Measurements from ENCODE around the gene ARHGAP45. TPM values are rescaled to one million over a fixed set of nuclear protein-coding genes. Genes with fewer than 3 reads are reported as not detected.
A peak's percentile ranks its signal among the peaks of the same experiment; 100 is the strongest.

Gene ARHGAP45
- total RNA-seq, 1 experiment from 2014 or later: 3.3 TPM

GRCh38 chr19:1089891-1090290 is 22.9 kb downstream of the ARHGAP45 start:
- in situ Hi-C loops (cut with HindIII; ENCODE audit: low pct_unique_long_range_greater_than_20kb, low sequenced_read_pairs): no loop called here

GRCh38 chr19:1090731-1091543 is 24.0 kb downstream of the ARHGAP45 start:
- no peak for DNase-seq (ENCODE audit: low read depth, low spot score)
- in situ Hi-C loops (cut with HindIII; ENCODE audit: low pct_unique_long_range_greater_than_20kb, low sequenced_read_pairs): no loop called here

More at GRCh38 chr19:1089891-1090290, 22.9 kb downstream of the ARHGAP45 start:
- no peak for DNase-seq (ENCODE audit: low read depth, low spot score)

DNA sequence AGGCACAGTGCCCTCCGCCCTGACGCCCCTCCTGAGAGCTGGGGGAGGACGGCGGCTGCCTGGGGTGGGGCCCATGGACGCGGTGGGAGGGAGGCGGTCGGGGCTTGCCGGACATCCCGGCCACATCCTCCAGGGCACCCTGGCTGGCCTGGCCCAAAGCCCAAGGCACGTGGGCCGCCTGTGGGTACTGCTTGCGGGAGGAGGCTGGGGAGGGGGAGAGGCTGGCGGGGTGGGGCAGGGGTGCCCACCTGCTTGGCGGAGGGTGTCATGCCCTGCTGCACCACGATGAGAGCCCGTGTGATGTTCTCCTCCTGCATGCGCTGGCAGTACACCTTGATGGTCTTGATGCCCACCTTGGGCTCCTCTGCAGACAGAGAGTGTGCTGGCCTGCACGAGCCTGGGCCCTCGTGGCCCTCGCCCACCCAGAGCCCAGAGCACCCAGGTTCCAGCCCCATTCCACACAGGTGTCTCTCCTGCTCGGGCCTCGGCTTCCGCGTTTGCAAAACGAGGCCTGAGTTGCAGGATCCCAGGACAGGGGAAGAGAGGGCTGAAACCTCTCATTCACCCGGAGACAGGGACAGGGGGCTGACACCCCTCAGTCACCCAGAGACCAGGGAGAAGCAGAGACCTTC is 24.7 kb downstream of the ARHGAP45 start:
- in situ Hi-C loops (cut with HindIII; ENCODE audit: low pct_unique_long_range_greater_than_20kb, low sequenced_read_pairs): no loop called here
- no peak for DNase-seq (ENCODE audit: low read depth, low spot score)

DNA sequence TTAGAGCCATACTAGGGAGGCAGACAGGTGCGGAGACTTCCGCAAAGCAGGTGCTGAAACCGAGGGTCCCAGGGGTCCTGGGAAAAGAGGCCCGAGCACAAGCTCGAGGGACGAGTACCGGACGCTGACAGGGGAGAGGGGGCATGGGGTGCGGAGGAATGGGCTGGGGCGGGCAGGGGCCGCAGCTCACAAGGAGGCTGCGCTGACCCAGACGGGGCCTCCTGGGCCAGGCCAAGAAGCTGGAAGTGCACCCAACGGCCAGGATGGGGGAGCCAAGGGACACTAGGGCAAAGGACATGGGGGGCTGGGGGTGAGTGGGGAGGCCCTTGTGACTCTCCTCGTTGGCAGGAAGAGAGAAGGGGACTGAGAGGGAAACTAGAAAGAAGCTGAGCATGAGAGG is 26.4 kb downstream of the ARHGAP45 start:
- DNase-seq (ENCODE audit: low read depth, low spot score): no peak
- in situ Hi-C loops (cut with HindIII; ENCODE audit: low pct_unique_long_range_greater_than_20kb, low sequenced_read_pairs): no loop called here

DNA sequence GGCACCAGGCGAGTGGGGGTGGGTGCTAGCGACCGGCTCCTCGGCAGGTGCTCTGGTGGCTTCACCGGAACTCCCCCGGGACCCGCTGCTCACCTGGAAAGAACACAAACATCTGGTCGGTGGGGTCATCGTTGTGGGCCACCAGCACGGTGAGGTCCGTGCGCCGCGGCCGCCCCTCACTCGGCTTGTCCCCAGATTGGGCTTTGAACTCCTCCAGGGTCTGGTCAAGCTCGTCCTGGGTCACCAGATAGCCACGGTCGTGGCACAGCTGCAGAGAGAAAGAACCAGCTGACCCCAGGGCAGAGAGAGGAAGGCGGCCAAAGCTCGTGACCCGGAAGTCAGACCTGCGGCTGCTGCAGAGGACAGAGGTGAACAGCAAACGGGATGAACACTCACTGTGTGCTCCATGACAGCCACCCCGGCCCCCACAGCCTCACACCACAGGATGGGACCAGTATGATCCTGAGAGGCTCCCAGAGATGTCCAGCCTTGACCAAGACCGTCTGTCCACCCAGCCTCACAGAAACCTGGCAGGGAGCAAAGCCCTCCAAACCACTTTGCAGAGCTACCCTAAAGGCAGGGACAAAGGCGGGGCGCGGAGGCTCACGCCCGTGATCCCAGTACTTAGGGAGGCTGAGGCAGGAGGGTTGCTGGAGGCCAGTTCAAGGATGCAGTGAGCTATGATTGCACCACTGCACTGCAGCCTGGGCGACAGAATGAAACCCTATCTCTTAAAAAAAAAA is 27.0 kb downstream of the ARHGAP45 start:
- in situ Hi-C loops (cut with HindIII; ENCODE audit: low pct_unique_long_range_greater_than_20kb, low sequenced_read_pairs): no loop called here
- no peak for DNase-seq (ENCODE audit: low read depth, low spot score)

DNA sequence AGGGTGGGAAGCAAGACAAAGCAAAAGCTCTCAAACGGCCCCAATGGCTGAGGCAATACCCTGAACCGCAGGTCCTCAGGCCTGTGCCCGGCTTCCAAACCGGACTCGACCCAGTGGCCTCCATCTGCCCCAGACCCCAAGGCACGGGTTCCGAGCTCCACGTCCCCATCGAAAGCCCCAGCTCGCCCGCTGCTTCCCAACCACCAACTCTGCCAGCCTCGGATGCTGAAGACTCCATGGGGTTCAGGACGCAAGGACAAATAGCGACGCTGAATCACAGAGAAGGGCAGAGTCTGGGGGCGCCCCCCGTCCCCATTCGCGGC is 27.6 kb downstream of the ARHGAP45 start:
- in situ Hi-C loops (cut with HindIII; ENCODE audit: low pct_unique_long_range_greater_than_20kb, low sequenced_read_pairs): no loop called here
- no peak for DNase-seq (ENCODE audit: low read depth, low spot score)

DNA sequence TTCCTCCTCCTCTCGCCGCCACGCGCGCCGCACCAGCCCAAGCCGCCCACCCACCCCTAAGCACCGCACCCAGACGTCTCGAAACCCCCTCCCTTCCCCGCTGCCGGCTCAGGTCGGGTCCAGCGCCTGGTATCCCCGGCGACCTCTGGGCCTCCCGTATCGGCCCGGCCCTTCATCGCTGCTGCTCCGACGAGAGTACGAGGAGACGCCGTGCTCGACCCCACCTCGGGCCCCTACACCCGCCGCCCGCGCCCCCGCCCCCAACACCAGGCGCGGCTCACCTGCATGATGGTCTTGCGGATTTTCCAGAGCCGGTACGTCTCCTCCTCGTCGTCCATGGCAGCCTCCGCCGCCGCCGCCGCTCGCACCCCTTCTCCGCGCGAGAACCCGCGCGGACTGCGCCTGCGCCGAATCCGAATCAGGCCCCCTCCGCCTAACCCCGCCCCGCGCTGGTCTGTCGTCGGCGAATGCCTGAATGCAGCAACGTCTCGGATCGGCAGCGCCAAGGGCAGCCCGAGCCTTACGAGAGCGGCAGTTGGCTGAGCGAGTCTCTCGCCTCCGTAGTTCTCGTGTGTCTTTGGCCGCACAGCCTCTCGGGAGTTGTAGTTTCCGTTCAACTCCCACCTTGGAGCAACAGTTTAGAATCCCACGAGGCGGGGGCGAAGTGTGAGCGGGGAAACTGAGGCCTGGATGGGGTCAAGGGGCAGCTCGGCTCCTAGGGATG is 28.2 kb downstream of the ARHGAP45 start, which contains the start of gene POLR2E:
Gene POLR2E (minus strand): TSS at position 398 of the 724 bp plus-strand sequence. CDS start 60 bp downstream, at position 338.
- in situ Hi-C loops (cut with HindIII; ENCODE audit: low pct_unique_long_range_greater_than_20kb, low sequenced_read_pairs): no loop called here
- peak; percentile 96 for DNase-seq (ENCODE audit: low read depth, low spot score)

GRCh38 chr19:1097810-1098176 is 30.8 kb downstream of the ARHGAP45 start:
- no peak for DNase-seq (ENCODE audit: low read depth, low spot score)
- in situ Hi-C loops (cut with HindIII; ENCODE audit: low pct_unique_long_range_greater_than_20kb, low sequenced_read_pairs): no loop called here

GRCh38 chr19:1098177-1099051 is 31.4 kb downstream of the ARHGAP45 start:
- in situ Hi-C loops (cut with HindIII; ENCODE audit: low pct_unique_long_range_greater_than_20kb, low sequenced_read_pairs): no loop called here
- no peak for DNase-seq (ENCODE audit: low read depth, low spot score)

DNA sequence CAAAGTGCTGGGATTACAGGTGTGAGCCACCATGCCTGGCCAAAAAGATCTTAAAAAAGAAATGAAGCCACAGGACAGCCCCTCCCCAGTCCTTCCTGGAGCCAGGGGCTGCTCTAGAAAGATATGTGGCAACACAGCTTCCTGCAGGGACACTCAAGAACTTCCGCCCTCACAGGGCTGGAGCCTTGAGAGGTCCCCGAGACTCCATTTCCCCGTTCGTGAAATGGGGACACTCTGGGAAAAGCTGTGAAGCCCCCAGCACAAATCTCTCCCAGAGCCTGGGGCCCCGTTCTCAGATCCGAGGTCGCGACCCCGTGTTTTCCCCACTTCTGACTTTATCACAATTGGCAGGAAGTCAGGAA is 34.4 kb downstream of the ARHGAP45 start:
- in situ Hi-C loops (cut with HindIII; ENCODE audit: low pct_unique_long_range_greater_than_20kb, low sequenced_read_pairs): no loop called here
- DNase-seq (ENCODE audit: low read depth, low spot score): no peak

GRCh38 chr19:1102407-1103131 is 35.6 kb downstream of the ARHGAP45 start:
- DNase-seq (ENCODE audit: low read depth, low spot score): no peak
- in situ Hi-C loops (cut with HindIII; ENCODE audit: low pct_unique_long_range_greater_than_20kb, low sequenced_read_pairs): no loop called here

DNA sequence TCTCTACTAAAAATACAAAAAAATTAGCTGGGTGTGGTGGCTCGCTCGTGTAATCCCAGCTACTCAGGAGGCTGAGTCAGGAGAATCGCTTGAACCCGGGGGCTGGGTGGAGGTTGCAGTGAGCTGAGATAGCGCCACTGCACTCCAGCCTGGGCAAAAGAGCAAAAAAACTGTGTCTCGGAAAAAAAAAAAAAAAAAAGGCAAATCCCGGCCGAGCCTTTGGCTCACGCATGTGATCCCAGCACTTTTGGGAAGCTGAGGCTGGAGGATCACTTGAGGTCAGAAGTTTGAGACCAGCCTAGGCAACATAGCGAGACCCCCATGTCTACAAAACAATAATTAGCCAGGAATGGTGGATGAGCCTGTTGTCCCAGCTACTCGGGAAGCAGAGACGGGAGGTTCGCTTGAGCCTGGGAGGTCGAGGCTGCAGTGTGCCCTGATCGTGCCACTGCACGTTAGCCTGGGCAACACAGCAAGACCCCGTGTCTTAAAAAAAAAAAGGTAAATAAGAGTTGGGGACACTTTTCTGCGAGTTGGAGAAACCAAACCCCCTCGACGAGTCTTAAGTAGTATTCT is 36.3 kb downstream of the ARHGAP45 start:
- in situ Hi-C loops (cut with HindIII; ENCODE audit: low pct_unique_long_range_greater_than_20kb, low sequenced_read_pairs): no loop called here
- DNase-seq (ENCODE audit: low read depth, low spot score): no peak

DNA sequence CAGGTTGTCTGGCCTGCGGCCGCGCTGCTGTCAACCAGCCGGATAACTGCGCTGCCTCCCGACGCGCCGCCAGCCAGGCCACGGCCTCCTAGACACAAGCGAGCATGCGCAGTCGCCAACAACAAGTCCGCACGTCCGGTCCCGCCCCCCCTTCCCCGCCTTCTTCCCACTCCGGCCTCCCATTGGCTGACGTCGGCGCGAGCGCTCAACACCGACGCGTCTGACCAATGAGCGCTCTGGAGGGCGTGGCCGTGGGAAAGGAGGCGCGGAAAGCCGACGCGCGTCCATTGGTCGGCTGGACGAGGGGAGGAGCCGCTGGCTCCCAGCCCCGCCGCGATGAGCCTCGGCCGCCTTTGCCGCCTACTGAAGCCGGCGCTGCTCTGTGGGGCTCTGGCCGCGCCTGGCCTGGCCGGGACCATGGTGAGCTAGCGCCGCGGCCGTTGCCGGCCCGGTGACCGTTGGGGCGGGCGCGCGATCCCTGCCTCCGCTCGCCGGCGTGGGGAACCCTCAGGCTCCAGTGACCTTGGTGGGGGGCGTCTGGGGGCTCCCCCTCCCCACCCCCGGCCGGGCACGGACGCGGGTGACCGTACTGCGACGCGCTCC is 36.8 kb downstream of the ARHGAP45 start, which contains the start of gene GPX4:
Gene GPX4 (plus strand): TSS at position 287 of the 603 bp plus-strand sequence. CDS start 50 bp downstream, at position 337.
- DNase-seq (ENCODE audit: low read depth, low spot score): peak; percentile 98
- in situ Hi-C loops (cut with HindIII; ENCODE audit: low pct_unique_long_range_greater_than_20kb, low sequenced_read_pairs): no loop called here

DNA sequence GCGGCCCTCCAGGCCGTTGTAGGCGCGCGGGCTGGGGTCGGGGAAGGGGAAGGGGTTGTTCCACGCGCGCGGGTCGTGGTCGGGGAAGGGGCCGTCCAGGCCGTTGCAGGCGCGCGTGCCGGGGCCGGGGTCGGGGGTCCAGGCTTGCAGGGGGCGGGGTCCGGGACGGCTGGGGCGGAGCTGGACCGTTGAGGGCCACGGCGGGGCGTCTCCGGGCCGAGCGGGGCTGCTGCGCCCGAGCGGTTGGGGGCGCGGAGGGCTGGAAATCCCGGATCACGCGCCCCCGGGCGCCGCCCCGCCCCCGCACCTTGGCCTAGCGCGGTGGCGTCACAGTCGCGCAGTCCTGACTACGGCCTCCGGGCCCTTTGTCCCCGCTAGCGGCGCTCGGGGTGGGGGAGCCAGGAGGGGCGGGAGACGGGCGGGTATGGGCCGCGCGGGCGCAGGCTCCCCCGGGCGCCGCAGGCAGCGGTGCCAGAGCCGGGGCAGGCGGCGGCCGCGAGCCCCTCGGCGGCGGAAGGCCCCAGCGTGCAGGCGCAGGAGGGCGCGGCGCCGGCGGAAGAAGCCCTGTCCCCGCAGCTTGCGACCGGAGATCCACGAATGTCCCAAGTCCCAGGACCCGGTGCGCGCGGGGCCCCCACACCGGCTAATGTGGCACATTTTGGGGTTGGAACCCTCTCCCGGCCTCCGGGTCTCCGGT is 37.5 kb downstream of the ARHGAP45 start:
- in situ Hi-C loops (cut with HindIII; ENCODE audit: low pct_unique_long_range_greater_than_20kb, low sequenced_read_pairs): no loop called here
- peak; percentile 50 for DNase-seq (ENCODE audit: low read depth, low spot score)

All from SK-MEL-5 (cell line).